OCI-LY7 (cell line): ENCODE results near the gene EEPD1. TPM values are rescaled to one million over a fixed set of nuclear protein-coding genes. Genes with fewer than 3 reads are reported as not detected.
"Not testable (repeated sequence)": the region's sequence is repeated elsewhere in the genome, so short reads cannot be mapped to it uniquely, and the experiment has no call there.

Experiments
- BruUV-seq: library from RNA; stranded (reverse); fragments of 400-500 nt; replicated peaks from 2 replicates; lab custom pipeline; 2021; lab: Mats Ljungman, UMichigan
- CTCF ChIA-PET: fragments of 300-600 bp; sonication (Branson Sonifier 250); formaldehyde crosslinking; loops from one replicate; lab custom pipeline; 2022; ENCODE audit warnings: antibody characterized with exemption; ENCODE audit not compliant: unreplicated experiment; lab: Charles Lee
- POLR2A ChIA-PET: fragments of 300-600 bp; sonication (Branson Sonifier 250); formaldehyde crosslinking; loops from one replicate; lab custom pipeline; 2022; ENCODE audit warnings: antibody characterized with exemption; lab: Charles Lee
- DNase-seq: peaks from one replicate; pipeline ENCODE4 v3.0.0-alpha.2; 2015; ENCODE audit warnings: low spot score
- H2AFZ ChIP-seq: fragments of 200-600 bp; sonication (generic), shearing (Covaris generic); 2 replicates; pipeline ENCODE4 v1.6.1; 2014; ENCODE audit warnings: mild to moderate bottlenecking, antibody characterized with exemption, low read length, moderate library complexity
- H3K27ac ChIP-seq: fragments of 200-600 bp; sonication (generic); 2 replicates; pipeline ENCODE4 v1.5.1; 2014; ENCODE audit warnings: mixed run types, low read depth, mild to moderate bottlenecking, moderate library complexity, low read length, inconsistent platforms; ENCODE audit not compliant: poor library complexity, severe bottlenecking
- H3K36me3 ChIP-seq: fragments of 200-600 bp; sonication (generic); 2 replicates; pipeline ENCODE4 v1.6.1; 2014; ENCODE audit warnings: mild to moderate bottlenecking, antibody characterized with exemption, low read length, moderate library complexity, mixed read lengths; ENCODE audit not compliant: insufficient read depth
- H3K4me1 ChIP-seq: fragments of 200-600 bp; sonication (generic); 2 replicates; pipeline ENCODE4 v1.5.1; 2014; ENCODE audit warnings: mild to moderate bottlenecking, low read length; ENCODE audit not compliant: insufficient read depth, poor library complexity, severe bottlenecking
- H3K4me2 ChIP-seq: fragments of 200-600 bp; sonication (generic); 2 replicates; pipeline ENCODE4 v1.6.1; 2014; ENCODE audit warnings: mild to moderate bottlenecking, low read length
- H3K4me3 ChIP-seq: fragments of 200-600 bp; sonication (generic); 2 replicates; pipeline ENCODE4 v1.5.1; 2014; ENCODE audit warnings: mild to moderate bottlenecking, low read depth, low read length; ENCODE audit not compliant: poor library complexity, severe bottlenecking
- H3K79me2 ChIP-seq: fragments of 200-600 bp; sonication (generic); 2 replicates; pipeline ENCODE4 v1.6.1; 2016; ENCODE audit warnings: low read depth, mild to moderate bottlenecking, low read length, moderate library complexity, mixed read lengths; ENCODE audit not compliant: insufficient read depth
- H3K9me2 ChIP-seq: fragments of 200-600 bp; sonication (generic); 2 replicates; pipeline ENCODE4 v1.6.1; 2016; ENCODE audit warnings: mild to moderate bottlenecking, low read length, mixed read lengths; ENCODE audit not compliant: insufficient read depth
- H3K9me3 ChIP-seq: fragments of 200-600 bp; sonication (generic); 2 replicates; pipeline ENCODE4 v1.6.1; 2014; ENCODE audit warnings: mild to moderate bottlenecking, mixed run types, low read length, mixed read lengths
- H4K20me1 ChIP-seq: fragments of 200-600 bp; sonication (generic); 2 replicates; pipeline ENCODE4 v1.6.1; 2014; ENCODE audit warnings: mild to moderate bottlenecking, antibody characterized with exemption, low read length, moderate library complexity, mixed read lengths; ENCODE audit not compliant: insufficient read depth
- CTCF ChIP-seq: fragments of 200-600 bp; sonication (generic); conservative IDR thresholded peaks from 2 replicates; pipeline ENCODE4 v1.5.1; 2014; ENCODE audit warnings: mild to moderate bottlenecking, antibody characterized with exemption, low read length, moderate library complexity, mixed read lengths
- EZH2phosphoT487 ChIP-seq: fragments of 200-600 bp; sonication (generic); IDR thresholded peaks from 2 replicates; pipeline ENCODE4 v1.6.1; 2018; ENCODE audit warnings: low read depth, borderline replicate concordance, mild to moderate bottlenecking, mixed run types, antibody characterized with exemption, low read length, moderate library complexity, mixed read lengths
- intact Hi-C: fragments of 100-400 bp; cut with micrococcal nuclease; formaldehyde crosslinking; loops from one replicate; pipeline ENCODE4 v1.10.0; 2022; ENCODE audit not compliant: unreplicated experiment
- total RNA-seq, 2 experiments: library from RNA; depleted of rRNA in 1 of 2; stranded (reverse); fragments of >200 nt in 1 of 2; shearing (Covaris generic) in 1 of 2; gene quantifications; 2 replicates each; pipeline ENCODE4 v1.2.3, GENCODE V29; 2014 to 2022

EEPD1 gene
- total RNA-seq, 2 experiments from 2014 or later: 1.7 to 8.1 TPM

- no peak overlapping the region for H2AFZ ChIP-seq
- ChIA-PET POLR2A (interaction anchor here (1.4 kb wide), 1 partner anchor 338 kb away, joined by 3 read pairs; no protein-coding TSS in a partner anchor), CTCF (interaction anchor here (0.6 kb wide), 1 partner anchor 283 kb away, joined by 4 read pairs; no protein-coding TSS in a partner anchor)
- H4K20me1 ChIP-seq: no peaks in the 10 kb centered on the region
- no peaks in the 10 kb centered on the region for H3K36me3 ChIP-seq
- no TSS peak for BruUV-seq
- intact Hi-C loops: loop anchor here (5.0 kb wide), 1 partner anchor 400 kb away; no protein-coding TSS in a partner anchor
- no peak overlapping the region for H3K4me3 ChIP-seq
- H3K4me1 ChIP-seq: no peaks in the 10 kb centered on the region
- H3K79me2 ChIP-seq: no peaks in the 10 kb centered on the region
- no peak overlapping the region for H3K4me2 ChIP-seq
- TF ChIP-seq EZH2phosphoT487 (no peak), CTCF (no peak)
- no peak overlapping the region for H3K27ac ChIP-seq
- no peaks in the 10 kb centered on the region for H3K9me2 ChIP-seq
- no peak for DNase-seq
- H3K9me3 ChIP-seq: no peaks in the 10 kb centered on the region
Measured at GRCh38 chr7:36317276-36317675, 164.2 kb downstream of the EEPD1 start.

GRCh38 chr7:36318116-36318515 is 165.1 kb downstream of the EEPD1 start:
- intact Hi-C loops: loop anchor here (5.0 kb wide), 1 partner anchor 401 kb away; no protein-coding TSS in a partner anchor
- DNase-seq: no peak
- TF ChIP-seq CTCF: no peak
- TF ChIP-seq EZH2phosphoT487: no peak
- no peaks in the 10 kb centered on the region for H3K36me3 ChIP-seq
- H2AFZ ChIP-seq: no peak overlapping the region
- H4K20me1 ChIP-seq: no peaks in the 10 kb centered on the region
- H3K4me3 ChIP-seq: no peak overlapping the region
- BruUV-seq: no TSS peak
- no peaks in the 10 kb centered on the region for H3K79me2 ChIP-seq
- H3K9me3 ChIP-seq: no peaks in the 10 kb centered on the region
- ChIA-PET POLR2A (no interaction called here), CTCF (no interaction called here)
- no peaks in the 10 kb centered on the region for H3K4me1 ChIP-seq
- no peaks in the 10 kb centered on the region for H3K9me2 ChIP-seq
- no peak overlapping the region for H3K27ac ChIP-seq
- no peak overlapping the region for H3K4me2 ChIP-seq

- H3K79me2 ChIP-seq, H3K4me2 ChIP-seq, H3K4me1 ChIP-seq, intact Hi-C loops, H3K36me3 ChIP-seq, CTCF ChIA-PET, H3K9me3 ChIP-seq, H2AFZ ChIP-seq, BruUV-seq, H4K20me1 ChIP-seq, H3K27ac ChIP-seq, H3K9me2 ChIP-seq, DNase-seq, H3K4me3 ChIP-seq: not testable (repeated sequence)
- POLR2A ChIA-PET: interaction anchor here (0.6 kb wide), 1 partner anchor 285 kb away, joined by 3 read pairs; no protein-coding TSS in a partner anchor
Measured at GRCh38 chr7:36321284-36321683, 168.2 kb downstream of the EEPD1 start.
